Measurements from ENCODE around the gene PPTC7. TPM values are rescaled to one million over a fixed set of nuclear protein-coding genes. Genes with fewer than 3 reads are reported as not detected.
"Not testable (repeated sequence)": the region's sequence is repeated elsewhere in the genome, so short reads cannot be mapped to it uniquely, and the experiment has no call there.

Gene PPTC7
- total RNA-seq, 1 donor from 2014 or later: 58.4 TPM

DNA sequence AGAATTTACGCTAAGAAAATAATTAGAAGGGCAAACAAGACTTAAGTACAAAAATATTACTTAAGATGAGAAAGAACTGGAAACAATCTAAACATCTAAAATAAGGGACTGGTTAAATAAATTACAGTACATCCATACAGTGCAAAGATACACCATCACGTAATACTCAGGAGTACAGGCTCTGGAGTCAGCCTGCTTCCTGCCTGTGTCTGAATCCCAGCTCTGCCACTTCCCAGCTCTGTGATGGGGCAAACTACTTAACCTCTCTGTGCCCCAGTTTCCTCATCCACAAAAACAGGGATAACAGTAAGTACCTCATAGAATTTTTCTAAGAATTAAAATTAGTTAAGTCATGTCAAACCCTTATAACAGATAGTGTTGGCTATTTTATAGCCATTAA, 36.0 kb downstream of the PPTC7 start:
- Mint-ChIP-seq H3K4me3 (no peak overlapping the region), H3K36me3 (ENCODE audit: low read depth) (peaks cover 59% of the 10 kb centered on the region), H3K27ac (peak overlapping the region; percentile 22), H3K9me3 (no peaks in the 10 kb centered on the region), H3K27me3 (no peaks in the 10 kb centered on the region), H3K4me1 (peaks cover 39% of the 10 kb centered on the region)
- intact Hi-C loops (cut with micrococcal nuclease): no loop called here
- DNase-seq: no peak

DNA sequence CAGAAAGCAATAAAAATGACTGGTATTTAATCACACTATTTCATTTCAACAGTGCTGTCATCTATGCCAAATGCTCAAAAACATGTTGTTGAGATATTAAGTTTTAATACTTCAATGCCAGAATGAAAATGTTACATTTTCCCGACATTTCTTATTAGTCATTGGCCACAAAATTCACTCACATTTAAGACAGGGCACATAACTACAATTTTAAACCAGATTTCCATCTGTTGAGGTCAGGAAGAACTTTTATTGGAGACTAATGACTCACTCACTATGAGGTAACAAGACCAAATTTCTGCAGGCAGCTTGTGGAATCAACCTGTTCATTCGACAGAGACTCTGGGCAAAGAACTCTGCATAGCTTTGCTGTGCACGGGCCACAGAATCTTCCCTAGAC, 36.8 kb downstream of the PPTC7 start:
- Mint-ChIP-seq H3K9me3 (no peaks in the 10 kb centered on the region), H3K27me3 (no peaks in the 10 kb centered on the region), H3K27ac (peak overlapping the region; percentile 22), H3K4me3 (no peak overlapping the region), H3K36me3 (ENCODE audit: low read depth) (peaks cover 56% of the 10 kb centered on the region), H3K4me1 (peaks cover 37% of the 10 kb centered on the region)
- intact Hi-C loops (cut with micrococcal nuclease): no loop called here
- no peak for DNase-seq

DNA sequence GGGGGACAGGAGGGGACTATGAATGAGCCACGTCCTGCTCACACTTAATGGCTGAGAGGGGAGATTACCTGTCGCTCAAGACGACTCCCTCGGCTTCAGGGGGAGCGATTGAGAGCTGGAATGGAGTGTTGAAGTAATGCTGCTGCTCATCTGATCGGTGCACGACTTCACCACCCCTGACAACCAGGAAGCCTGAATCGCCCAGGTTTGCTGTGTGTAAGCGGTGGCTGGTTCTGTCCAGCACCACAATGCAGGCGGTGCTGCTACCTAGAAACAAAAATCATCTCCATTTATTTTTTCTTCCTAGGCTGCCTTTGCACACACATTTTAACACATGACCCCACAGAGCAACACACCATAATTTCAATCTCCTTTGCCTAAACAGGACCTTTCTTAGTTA, 37.3 kb downstream of the PPTC7 start:
- Mint-ChIP-seq H3K4me3 (no peak overlapping the region), H3K36me3 (ENCODE audit: low read depth) (peaks cover 53% of the 10 kb centered on the region), H3K9me3 (no peaks in the 10 kb centered on the region), H3K27me3 (no peaks in the 10 kb centered on the region), H3K27ac (peak overlapping the region; percentile 38), H3K4me1 (peaks cover 37% of the 10 kb centered on the region)
- DNase-seq: no peak
- intact Hi-C loops (cut with micrococcal nuclease): no loop called here

DNA sequence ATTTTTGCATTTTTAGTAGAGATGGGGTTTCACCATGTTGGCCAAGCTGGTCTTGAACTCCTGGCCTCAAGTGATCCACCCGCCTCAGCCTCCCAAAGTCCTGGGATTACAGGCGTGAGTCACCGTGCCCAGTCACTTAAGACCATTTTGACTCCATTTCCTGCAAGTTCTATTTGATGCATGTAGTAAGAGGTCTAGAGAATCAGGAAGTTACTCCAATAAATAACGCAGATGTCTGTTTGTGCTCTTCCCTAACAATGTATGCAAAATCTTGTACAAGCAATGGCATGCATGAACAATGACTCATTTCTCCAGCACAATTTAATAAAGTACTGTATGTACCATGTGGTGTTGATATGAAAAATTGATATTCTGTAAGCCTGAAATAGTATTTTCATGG, 37.9 kb downstream of the PPTC7 start:
- Mint-ChIP-seq H3K27ac (peak overlapping the region; percentile 37), H3K36me3 (ENCODE audit: low read depth) (peaks cover 48% of the 10 kb centered on the region), H3K4me1 (peaks cover 37% of the 10 kb centered on the region)
- DNase-seq; intact Hi-C loops (cut with micrococcal nuclease); H3K4me3 Mint-ChIP-seq; H3K27me3 Mint-ChIP-seq; H3K9me3 Mint-ChIP-seq: not testable (repeated sequence)

DNA sequence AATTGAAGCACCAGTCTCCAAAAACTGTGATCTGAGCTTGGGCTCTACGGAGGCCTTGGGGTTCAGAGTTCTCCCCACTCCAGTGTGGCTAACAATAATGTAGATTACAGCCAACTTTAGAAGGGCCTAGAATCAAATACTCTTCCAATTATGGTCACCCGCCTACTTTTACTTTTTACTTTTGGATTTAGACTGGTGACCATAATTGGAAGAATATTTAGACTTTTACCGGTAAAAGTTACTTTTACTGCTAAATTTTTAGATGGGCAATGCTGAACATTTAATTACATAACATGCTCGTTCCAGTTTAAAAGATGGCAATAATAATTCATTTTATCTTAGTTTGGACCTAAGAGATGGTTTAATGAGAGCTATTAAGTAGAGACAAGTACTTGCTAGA, 39.2 kb downstream of the PPTC7 start:
- Mint-ChIP-seq H3K36me3 (ENCODE audit: low read depth) (peaks cover 51% of the 10 kb centered on the region), H3K27ac (peak overlapping the region; percentile 67), H3K9me3 (no peaks in the 10 kb centered on the region), H3K4me1 (peaks cover 37% of the 10 kb centered on the region), H3K27me3 (no peaks in the 10 kb centered on the region), H3K4me3 (no peak overlapping the region)
- no peak for DNase-seq
- intact Hi-C loops (cut with micrococcal nuclease): no loop called here

DNA sequence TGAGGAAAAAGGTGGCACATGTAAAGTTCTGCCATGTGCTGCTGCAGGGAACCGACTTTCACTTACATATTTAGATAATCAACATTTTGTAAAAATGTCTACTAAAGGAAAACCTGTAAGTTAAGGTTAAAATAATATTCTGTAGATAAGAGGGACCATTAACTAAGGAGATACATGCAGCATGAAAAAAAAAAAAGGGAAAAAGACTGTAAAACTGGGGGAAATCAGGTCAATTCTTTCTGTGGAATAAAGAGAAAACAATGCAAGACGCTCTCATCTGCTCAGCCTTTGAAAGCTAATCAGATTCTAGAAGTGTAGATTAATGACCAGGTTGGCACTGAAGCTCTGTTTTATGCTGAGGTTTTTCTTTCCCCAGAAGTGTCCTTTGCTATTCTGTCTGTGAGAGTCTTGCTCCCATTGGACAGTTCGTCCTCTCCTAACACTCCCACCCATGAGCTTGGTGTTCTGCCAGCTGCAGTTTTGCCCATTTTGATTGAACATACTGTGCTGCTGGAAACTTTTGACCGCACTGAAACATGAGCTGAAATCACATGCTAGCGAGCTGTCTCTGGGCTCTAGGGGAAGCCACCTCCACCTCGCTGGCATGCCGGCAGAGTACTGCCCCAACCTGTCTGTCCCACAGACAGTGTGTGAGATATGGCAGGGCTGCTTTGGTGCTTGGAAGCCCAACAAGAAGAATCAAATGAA, 39.7 kb downstream of the PPTC7 start:
- Mint-ChIP-seq H3K9me3 (no peaks in the 10 kb centered on the region), H3K27me3 (no peaks in the 10 kb centered on the region), H3K4me1 (peaks cover 36% of the 10 kb centered on the region), H3K36me3 (ENCODE audit: low read depth) (peaks cover 51% of the 10 kb centered on the region), H3K4me3 (no peak overlapping the region), H3K27ac (peak overlapping the region; percentile 72)
- no peak for DNase-seq
- intact Hi-C loops (cut with micrococcal nuclease): no loop called here

DNA sequence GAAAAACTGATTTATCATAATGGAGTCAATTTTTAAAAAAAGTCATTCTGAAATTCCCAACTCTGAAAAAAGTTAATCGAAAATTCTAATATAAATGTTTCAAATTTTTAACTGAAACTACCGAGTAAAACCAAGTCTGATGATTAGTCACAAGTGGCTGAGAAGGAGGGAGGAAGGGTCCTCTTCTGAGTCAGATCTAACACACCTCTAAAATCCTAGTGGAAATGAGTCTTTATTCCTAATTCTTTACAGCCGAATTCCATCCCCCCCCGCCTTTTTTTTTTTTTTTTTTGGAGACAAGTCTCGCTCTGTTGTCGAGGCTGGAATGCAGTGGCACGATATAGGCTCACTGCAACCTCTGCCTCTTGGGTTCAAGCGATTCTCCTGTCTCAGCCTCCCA, 43.1 kb downstream of the PPTC7 start:
- no peaks in the 10 kb centered on the region for H3K27me3 Mint-ChIP-seq
- H3K4me1 Mint-ChIP-seq: peaks cover 32% of the 10 kb centered on the region
- intact Hi-C loops (cut with micrococcal nuclease): no loop called here
- H3K9me3 Mint-ChIP-seq: no peaks in the 10 kb centered on the region
- no peak overlapping the region for H3K4me3 Mint-ChIP-seq
- no peak for DNase-seq
- H3K27ac Mint-ChIP-seq: no peak overlapping the region
- H3K36me3 Mint-ChIP-seq (ENCODE audit: low read depth): peaks cover 52% of the 10 kb centered on the region

DNA sequence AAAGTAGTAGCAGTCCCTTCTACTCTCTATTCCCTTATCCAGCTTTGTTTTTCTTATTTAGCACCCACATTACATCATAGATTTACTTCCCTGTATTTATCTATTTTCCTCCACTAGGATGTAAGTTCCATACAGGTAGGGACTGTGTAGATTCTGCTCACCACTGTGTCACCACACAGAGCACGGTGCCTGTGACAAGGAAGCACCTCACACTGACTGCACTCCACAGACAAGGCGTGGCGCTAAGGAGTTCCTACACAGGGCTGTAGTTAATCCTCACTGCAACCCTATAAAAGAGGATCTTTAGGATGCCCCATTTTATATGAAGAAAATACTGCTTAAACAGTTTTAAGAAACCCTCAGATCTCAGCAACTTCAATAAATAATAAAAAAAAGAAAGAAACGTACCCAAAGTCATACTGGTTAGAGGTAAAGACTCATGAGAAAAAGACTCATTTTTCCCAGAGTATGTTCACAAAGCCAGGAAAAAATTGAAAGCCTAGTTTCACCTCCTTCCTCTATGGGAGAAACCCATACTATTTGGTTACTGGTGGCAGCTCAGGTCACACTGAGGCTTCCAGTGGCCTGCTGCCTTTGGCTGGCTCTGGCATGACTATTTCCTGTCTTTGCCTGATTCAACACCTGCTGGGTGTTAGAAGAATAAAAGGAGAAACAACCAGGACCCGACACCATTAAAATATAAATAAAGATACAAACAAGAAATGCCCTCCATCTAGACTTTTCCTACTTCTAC, 44.1 kb downstream of the PPTC7 start:
- Mint-ChIP-seq H3K36me3 (ENCODE audit: low read depth) (peaks cover 56% of the 10 kb centered on the region), H3K27ac (peak overlapping the region; percentile 5), H3K4me3 (no peak overlapping the region), H3K9me3 (no peaks in the 10 kb centered on the region), H3K4me1 (peaks cover 34% of the 10 kb centered on the region), H3K27me3 (no peaks in the 10 kb centered on the region)
- no peak for DNase-seq
- intact Hi-C loops (cut with micrococcal nuclease): no loop called here

DNA sequence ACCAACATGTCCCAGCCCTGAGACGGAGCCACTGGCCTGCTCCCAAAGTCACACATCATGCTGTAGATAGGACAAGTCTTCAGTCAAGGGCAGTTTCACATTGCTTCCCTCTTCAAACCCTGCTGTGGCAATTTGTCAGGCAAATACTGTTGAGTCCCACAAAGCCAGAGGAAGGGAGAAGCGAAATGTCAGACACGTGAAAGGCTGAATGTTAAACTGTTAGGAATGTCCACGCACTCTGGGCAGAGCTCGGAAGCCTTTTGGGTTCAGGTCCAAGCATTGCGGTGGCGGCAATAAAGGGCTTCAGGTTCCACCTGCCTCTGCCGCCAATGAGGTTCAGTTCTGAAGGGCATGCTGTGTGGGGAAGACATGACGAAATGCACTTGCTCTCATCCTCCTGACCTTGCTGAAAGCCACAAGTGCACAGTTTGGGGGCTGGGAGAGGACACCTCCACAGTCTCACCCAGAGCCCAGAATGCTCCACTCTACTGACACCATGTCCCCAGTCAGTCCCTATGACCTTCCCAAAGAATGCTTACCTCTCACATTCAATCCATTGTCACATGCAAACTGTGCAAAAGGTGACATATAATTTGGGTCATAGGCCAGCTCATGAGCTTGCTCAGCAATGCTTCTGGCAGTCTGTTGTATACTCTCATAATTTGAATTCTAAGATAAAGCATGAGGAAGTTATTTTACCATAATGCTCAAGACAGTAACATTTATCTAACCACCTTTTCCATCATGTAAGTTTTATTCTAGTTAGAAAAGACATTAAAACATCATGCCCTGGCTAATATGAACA, 45.3 kb downstream of the PPTC7 start:
- DNase-seq: no peak
- Mint-ChIP-seq H3K27me3 (no peaks in the 10 kb centered on the region), H3K4me1 (peaks cover 28% of the 10 kb centered on the region), H3K4me3 (no peak overlapping the region), H3K9me3 (no peaks in the 10 kb centered on the region), H3K27ac (no peak overlapping the region), H3K36me3 (ENCODE audit: low read depth) (peaks cover 53% of the 10 kb centered on the region)
- intact Hi-C loops (cut with micrococcal nuclease): no loop called here

DNA sequence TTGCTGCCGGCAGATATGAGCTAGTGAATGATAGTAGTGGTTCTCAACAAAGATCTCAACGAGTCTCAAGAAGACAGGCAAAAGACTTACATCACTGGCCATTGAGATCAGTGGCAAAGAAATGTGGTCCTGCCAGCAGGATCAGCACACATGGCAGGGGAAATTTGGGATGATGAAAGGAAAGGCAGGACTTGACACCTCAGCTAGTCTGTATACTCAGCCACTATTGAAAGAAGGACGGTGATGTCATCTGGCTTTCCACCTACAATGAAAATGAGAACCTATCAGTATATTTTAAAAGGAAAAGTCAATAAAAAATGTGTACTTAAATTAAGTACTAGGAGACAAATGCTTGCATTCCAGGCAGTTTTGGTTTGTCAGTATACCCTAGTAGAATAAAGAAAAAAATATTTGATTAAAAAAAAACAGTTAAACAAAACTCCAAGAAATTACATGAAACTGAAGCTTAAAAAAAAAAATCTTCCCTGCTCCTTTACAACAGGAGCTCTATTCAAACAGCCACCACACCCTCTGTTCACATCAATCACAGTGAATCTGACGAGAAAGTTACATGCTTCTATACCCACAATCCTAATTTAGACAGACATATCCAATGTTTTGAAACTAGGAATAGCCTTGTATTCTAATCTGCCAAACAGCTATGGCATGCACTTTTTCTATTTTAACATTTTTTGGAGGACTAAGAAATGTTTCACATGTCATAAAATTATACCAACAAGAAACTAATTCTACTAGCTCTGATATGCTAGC, 46.1 kb downstream of the PPTC7 start:
- peaks cover 26% of the 10 kb centered on the region for H3K4me1 Mint-ChIP-seq
- peaks cover 52% of the 10 kb centered on the region for H3K36me3 Mint-ChIP-seq (ENCODE audit: low read depth)
- no peaks in the 10 kb centered on the region for H3K9me3 Mint-ChIP-seq
- no peak overlapping the region for H3K4me3 Mint-ChIP-seq
- no peak for DNase-seq
- H3K27me3 Mint-ChIP-seq: no peaks in the 10 kb centered on the region
- H3K27ac Mint-ChIP-seq: no peak overlapping the region
- intact Hi-C loops (cut with micrococcal nuclease): no loop called here

DNA sequence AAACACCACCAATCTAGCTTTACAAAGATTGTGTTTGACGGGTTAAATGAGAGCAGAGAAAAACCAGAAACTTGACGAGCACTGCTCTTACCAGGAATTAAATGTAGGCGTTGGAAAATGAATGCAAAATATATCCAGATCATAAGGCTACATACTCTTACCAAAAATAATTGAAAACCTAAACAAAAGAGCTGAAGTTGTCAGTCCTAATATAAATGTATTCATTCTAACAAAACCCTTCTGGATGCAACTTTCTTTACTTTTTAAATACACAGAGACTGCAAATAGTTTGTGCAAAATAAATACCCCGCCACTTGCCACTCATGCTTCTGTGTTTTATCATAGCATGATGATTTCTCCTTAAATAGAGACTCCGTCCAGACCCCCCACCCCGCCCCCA, 48.3 kb downstream of the PPTC7 start:
- H3K36me3 Mint-ChIP-seq (ENCODE audit: low read depth): peaks cover 63% of the 10 kb centered on the region
- intact Hi-C loops (cut with micrococcal nuclease): no loop called here

DNA sequence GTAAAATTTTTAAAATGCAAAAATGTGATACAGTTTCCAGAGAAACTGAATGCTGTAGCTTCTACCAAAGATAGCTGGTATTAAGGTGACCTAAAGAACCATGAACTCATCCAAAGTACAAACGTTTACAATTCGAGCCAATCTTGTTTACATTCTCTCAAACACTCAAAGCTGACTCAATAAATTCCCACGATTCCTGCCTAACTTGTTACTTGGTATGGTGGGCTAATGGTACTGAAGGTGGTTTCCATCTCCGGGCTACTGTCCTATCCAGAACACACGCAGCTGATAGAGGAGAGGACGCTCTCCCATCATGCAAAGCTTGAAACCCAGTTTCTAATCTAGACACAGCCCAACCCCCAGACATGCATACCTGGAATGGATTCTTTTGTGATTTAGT, 49.5 kb downstream of the PPTC7 start:
- no peaks in the 10 kb centered on the region for H3K9me3 Mint-ChIP-seq
- H3K4me3 Mint-ChIP-seq: no peak overlapping the region
- H3K36me3 Mint-ChIP-seq (ENCODE audit: low read depth): peaks cover 59% of the 10 kb centered on the region
- intact Hi-C loops (cut with micrococcal nuclease): loop anchor here (2.0 kb wide), 1 partner anchor 45 kb away; no protein-coding TSS in a partner anchor
- H3K4me1 Mint-ChIP-seq: peaks cover 29% of the 10 kb centered on the region
- no peak overlapping the region for H3K27ac Mint-ChIP-seq
- no peak for DNase-seq
- H3K27me3 Mint-ChIP-seq: no peaks in the 10 kb centered on the region

More for the DNA sequence above, 48.3 kb downstream of the PPTC7 start:
- Mint-ChIP-seq H3K9me3 (no peaks in the 10 kb centered on the region), H3K4me1 (peaks cover 35% of the 10 kb centered on the region), H3K27ac (no peak overlapping the region), H3K4me3 (no peak overlapping the region), H3K27me3 (no peaks in the 10 kb centered on the region)
- no peak for DNase-seq

DNA sequence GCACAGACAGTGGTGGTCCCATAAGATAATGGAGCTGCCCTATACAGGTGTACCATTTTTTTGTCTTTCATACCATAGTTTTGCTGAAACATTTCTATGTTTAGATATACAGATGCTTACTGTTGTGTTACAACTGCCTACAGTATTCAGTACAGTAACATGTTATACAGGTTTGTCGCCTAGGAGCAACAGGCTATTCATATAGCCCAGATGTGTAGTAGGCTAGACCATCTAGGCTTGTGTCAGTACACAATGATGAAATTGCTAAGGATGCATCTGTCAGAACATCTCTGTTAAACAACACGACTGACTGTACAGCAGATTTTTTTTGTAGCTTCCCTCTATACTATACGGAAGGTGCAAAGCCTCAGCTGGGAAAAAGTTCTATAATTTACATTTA, 50.5 kb downstream of the PPTC7 start:
- H3K27ac Mint-ChIP-seq: no peak overlapping the region
- no peak overlapping the region for H3K4me3 Mint-ChIP-seq
- peaks cover 27% of the 10 kb centered on the region for H3K4me1 Mint-ChIP-seq

More for the DNA sequence above, 50.5 kb downstream of the PPTC7 start:
- Mint-ChIP-seq H3K36me3 (ENCODE audit: low read depth) (peaks cover 58% of the 10 kb centered on the region), H3K9me3 (no peaks in the 10 kb centered on the region), H3K27me3 (no peaks in the 10 kb centered on the region)
- intact Hi-C loops (cut with micrococcal nuclease): loop anchor here (2.0 kb wide), 1 partner anchor 46 kb away; no protein-coding TSS in a partner anchor
- no peak for DNase-seq
